T-cell (primary cell): ENCODE results near the gene TRIM15. TPM values are rescaled to one million over a fixed set of nuclear protein-coding genes. Genes with fewer than 3 reads are reported as not detected.
"Not testable (repeated sequence)": the region's sequence is repeated elsewhere in the genome, so short reads cannot be mapped to it uniquely, and the experiment has no call there.

Experiments
- ATAC-seq, 4 experiments: fragments of 200-7000 bp in 3 of 4; fragments of 150-1000 bp in 1 of 4; cut with Tn5 transposase; replicated peaks in 1 of 4; 1 replicate in 3 of 4; 2 replicates in 1 of 4; pipeline ENCODE4 v1.10.0; 2021; ENCODE audit warnings: moderate library complexity in 3 of 4, mild to moderate bottlenecking in 2 of 4, moderate number of reproducible peaks in 1 of 4
- CTCF ChIA-PET, 2 donors: fragments of 300-600 bp; sonication (Branson Sonifier 250); formaldehyde crosslinking; loops; one replicate each; lab custom pipeline; 2022; ENCODE audit warnings: antibody characterized with exemption in 2 of 2; lab: Charles Lee
- POLR2A ChIA-PET, 2 donors: fragments of 300-600 bp; sonication (Branson Sonifier 250); formaldehyde crosslinking; loops; one replicate each; lab custom pipeline; 2022; ENCODE audit warnings: antibody characterized with exemption in 2 of 2; lab: Charles Lee
- DNase-seq, 35 experiments: peaks; one replicate each; pipeline versions ENCODE4 v3.0.0 to v3.0.0-alpha.2; 2013 to 2023
- H3K27ac ChIP-seq: one replicate; pipeline ENCODE4 v1.5.1; 2013; ENCODE audit warnings: low read length
- H3K27me3 ChIP-seq, 2 experiments: replicated peaks in 1 of 2; 1 replicate in 1 of 2; 2 replicates in 1 of 2; pipeline versions ENCODE4 v1.6.1 to v1.7.0; 2013; ENCODE audit warnings: low read length in 1 of 2, mixed read lengths in 1 of 2; ENCODE audit not compliant: control insufficient read depth in 2 of 2, insufficient read depth in 2 of 2; ENCODE audit errors: extremely low read depth in 1 of 2
- H3K36me3 ChIP-seq, 2 donors: 1 replicate in 1 of 2; 2 replicates in 1 of 2; pipeline versions ENCODE4 v1.6.1 to v1.7.0; 2013; ENCODE audit warnings: low read length in 1 of 2; ENCODE audit not compliant: control insufficient read depth in 2 of 2, insufficient read depth in 1 of 2; ENCODE audit errors: extremely low read depth in 1 of 2
- H3K4me1 ChIP-seq, 2 experiments: 1 replicate in 1 of 2; 2 replicates in 1 of 2; pipeline versions ENCODE4 v1.6.1 to v1.7.0; 2013; ENCODE audit warnings: low read length in 2 of 2, mixed read lengths in 1 of 2; ENCODE audit not compliant: insufficient read depth in 2 of 2, control insufficient read depth in 1 of 2; ENCODE audit errors: extremely low read depth in 1 of 2
- H3K4me3 ChIP-seq, 2 donors: 1 replicate in 1 of 2; 2 replicates in 1 of 2; pipeline versions ENCODE4 v1.5.1 to v1.7.0; 2013; ENCODE audit warnings: mild to moderate bottlenecking in 2 of 2, low read length in 1 of 2, moderate library complexity in 1 of 2; ENCODE audit not compliant: control insufficient read depth in 1 of 2; ENCODE audit errors: extremely low read depth in 1 of 2
- H3K9me3 ChIP-seq: 2 replicates; pipeline ENCODE4 v1.7.0; 2013
- H3K27ac Mint-ChIP-seq, 2 donors: one replicate each; pipeline ENCODE4 v1.8.0; 2020 to 2021; ENCODE audit warnings: mild to moderate bottlenecking in 2 of 2, mixed read lengths in 2 of 2
- H3K27me3 Mint-ChIP-seq, 2 donors: one replicate each; pipeline ENCODE4 v1.8.0; 2021 to 2022; ENCODE audit warnings: mixed read lengths in 2 of 2
- H3K36me3 Mint-ChIP-seq: one replicate; pipeline ENCODE4 v1.8.0; 2021; ENCODE audit warnings: mixed read lengths
- H3K4me1 Mint-ChIP-seq, 3 donors: one replicate each; pipeline ENCODE4 v1.8.0; 2020 to 2022; ENCODE audit warnings: mixed read lengths in 3 of 3, mild to moderate bottlenecking in 1 of 3
- H3K4me3 Mint-ChIP-seq, 3 donors: one replicate each; pipeline ENCODE4 v1.8.0; 2020 to 2022; ENCODE audit warnings: mild to moderate bottlenecking in 3 of 3, mixed read lengths in 3 of 3, moderate library complexity in 3 of 3
- H3K9me3 Mint-ChIP-seq, 3 donors: one replicate each; pipeline ENCODE4 v1.8.0; 2020 to 2022; ENCODE audit warnings: mixed read lengths in 3 of 3
- WGBS: methylation state at CpG from one replicate; pipeline ENCODE4 v1.1.5; 2013; ENCODE audit warnings: missing lambda C conversion rate; ENCODE audit not compliant: insufficient coverage; 5-methylcytosine and 5-hydroxymethylcytosine counted together
- total RNA-seq, 35 experiments: library from RNA in 6 of 35; stranded (reverse) in 6 of 35; fragments of 120-200 nt in 1 of 35; gene quantifications; one replicate each; pipeline versions ENCODE4 v1.2.1 to v1.2.4 and lab custom pipeline; 2013 to 2026

TRIM15 gene
- total RNA-seq, 5 donors from 2014 or later (not counting 1 experiment from before 2014, with no cell fraction given) = not detected

GRCh38 chr6:30216096-30216495, 52.8 kb downstream of the TRIM15 start:
- peak overlapping the region in 1 of 3 donors; percentile 88 for H3K4me3 Mint-ChIP-seq
- DNase-seq = no peak
- Histone ChIP-seq H3K4me1 (peaks cover 15 to 21% of the 10 kb centered on the region in 2 experiments), H3K9me3 (no peaks in the 10 kb centered on the region), H3K27ac (no peak overlapping the region), H3K27me3 (no peaks in the 10 kb centered on the region), H3K36me3 (no peaks in the 10 kb centered on the region), H3K4me3 (no peak overlapping the region)
- H3K27ac Mint-ChIP-seq = peak overlapping the region; percentile 19 to 68
- ATAC-seq = no peak
- H3K4me1 Mint-ChIP-seq = peaks cover 33 to 40% (median 34%) of the 10 kb centered on the region in 3 donors
- CTCF ChIA-PET = interaction anchor here (0.6 to 1.1 kb wide), 3 partner anchors 110 to 300 kb away, joined by 3 to 5 read pairs (median 4); no protein-coding TSS in a partner anchor
- H3K27me3 Mint-ChIP-seq = no peaks in the 10 kb centered on the region
- H3K9me3 Mint-ChIP-seq = no peaks in the 10 kb centered on the region
- 73% methylated on average over 2 of the region's 3 CpGs for WGBS
- POLR2A ChIA-PET = interaction anchor here in 1 of 2 donors (0.5 kb wide), 1 partner anchor 1321 kb away, joined by 3 read pairs; no protein-coding TSS in a partner anchor
- H3K36me3 Mint-ChIP-seq = no peaks in the 10 kb centered on the region

GRCh38 chr6:30219244-30219643, 55.9 kb downstream of the TRIM15 start:
- Histone ChIP-seq H3K4me1 (peaks cover 0 to 10% of the 10 kb centered on the region in 2 experiments), H3K4me3 (no peak overlapping the region), H3K36me3 (no peaks in the 10 kb centered on the region), H3K9me3 (no peaks in the 10 kb centered on the region), H3K27me3 (no peaks in the 10 kb centered on the region), H3K27ac (no peak overlapping the region)
- Mint-ChIP-seq H3K27ac (peak overlapping the region; percentile 66 to 68), H3K27me3 (peaks cover 0 to 4% of the 10 kb centered on the region in 2 donors), H3K9me3 (peaks cover 5 to 14% (median 5%) of the 10 kb centered on the region in 3 donors), H3K4me3 (no peak overlapping the region), H3K36me3 (peaks cover 7% of the 10 kb centered on the region), H3K4me1 (peaks cover 14 to 20% (median 16%) of the 10 kb centered on the region in 3 donors)
- peak in 3 of 4 experiments; percentile 62 to 70 (median 69) for ATAC-seq
- CTCF ChIA-PET = interaction anchor here in 1 of 2 donors (0.6 to 1.4 kb wide), 9 partner anchors 8 to 180 kb away, joined by 3 to 4 read pairs (median 3); no protein-coding TSS in a partner anchor
- POLR2A ChIA-PET = no interaction called here
- peak in 26 of 35 experiments; percentile 12 to 78 (median 33) for DNase-seq
- WGBS = no CpG with 5 or more reads among the region's 1 CpG

GRCh38 chr6:30221395-30221794, 58.0 kb downstream of the TRIM15 start:
- CTCF ChIA-PET = interaction anchor here in 1 of 2 donors (0.6 to 1.2 kb wide), 3 partner anchors 9 to 18 kb away, joined by 3 to 9 read pairs (median 6); no protein-coding TSS in a partner anchor
- H3K4me1 Mint-ChIP-seq, POLR2A ChIA-PET, DNase-seq, H3K4me1 ChIP-seq, ATAC-seq, H3K36me3 Mint-ChIP-seq, H3K27me3 ChIP-seq, H3K27ac ChIP-seq, H3K4me3 ChIP-seq, H3K36me3 ChIP-seq, H3K27ac Mint-ChIP-seq, H3K4me3 Mint-ChIP-seq, H3K9me3 ChIP-seq: not testable (repeated sequence)
- H3K9me3 Mint-ChIP-seq = peaks cover 5 to 14% (median 5%) of the 10 kb centered on the region in 3 donors
- peaks cover 0 to 13% of the 10 kb centered on the region in 2 donors for H3K27me3 Mint-ChIP-seq
- WGBS = 100% methylated on average over 1 of the region's 6 CpGs

DNA sequence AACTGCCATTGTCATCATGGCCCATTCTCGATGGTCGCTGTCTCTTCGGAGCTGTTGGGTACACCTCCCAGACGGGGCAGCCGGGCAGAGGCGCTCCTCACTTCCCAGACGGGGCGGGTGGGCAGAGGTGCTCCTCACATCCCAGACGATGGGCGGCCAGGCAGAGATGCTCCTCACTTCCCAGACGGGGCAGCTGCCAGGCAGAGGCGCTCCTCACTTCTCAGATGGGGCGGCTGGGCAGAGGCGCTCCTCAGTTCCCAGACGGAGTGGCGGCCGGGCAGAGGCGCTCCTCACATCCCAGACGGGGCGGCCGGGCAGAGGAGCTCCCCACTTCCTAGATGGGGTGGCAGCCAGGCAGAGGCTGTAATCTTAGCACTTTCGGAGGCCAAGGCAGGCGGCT, 58.6 kb downstream of the TRIM15 start:
- POLR2A ChIA-PET, CTCF ChIA-PET, H3K36me3 Mint-ChIP-seq, H3K27ac Mint-ChIP-seq, H3K4me3 Mint-ChIP-seq, H3K4me1 Mint-ChIP-seq, ATAC-seq, H3K27ac ChIP-seq, H3K27me3 ChIP-seq, H3K4me1 ChIP-seq, H3K9me3 ChIP-seq, H3K36me3 ChIP-seq, H3K4me3 ChIP-seq, DNase-seq: not testable (repeated sequence)
- WGBS = 90% methylated on average over 22 of the region's 23 CpGs
- H3K27me3 Mint-ChIP-seq = peaks cover 0 to 15% of the 10 kb centered on the region in 2 donors
- peaks cover 5 to 14% (median 5%) of the 10 kb centered on the region in 3 donors for H3K9me3 Mint-ChIP-seq

Other genes with a start within 250 kb of the TRIM15 start
- 1,000 to 10,000 TPM; 1,578 to 2,596 (median 2,172) TPM for gene HLA-A, start 221.0 kb upstream of the TRIM15 start, total RNA-seq
- gene POLR1H, start 102.3 kb upstream of the TRIM15 start, total RNA-seq = 10 to 100 TPM; 28.7 to 43.5 (median 36.5) TPM
- 10 to 100 TPM; 47.2 to 61.4 (median 55.6) TPM for gene PPP1R11, start 96.3 kb upstream of the TRIM15 start, total RNA-seq
- not detected for gene RNF39, start 87.8 kb upstream of the TRIM15 start, total RNA-seq
- under 1 TPM in 1 of 5 donors, not detected in 4; 0.44 TPM for gene TRIM31, start 50.5 kb upstream of the TRIM15 start, total RNA-seq
- gene TRIM40, start 27.4 kb upstream of the TRIM15 start, total RNA-seq = not detected
- gene TRIM10, start 2.3 kb upstream of the TRIM15 start, total RNA-seq = not detected
- 10 to 100 TPM; 46.4 to 57.4 (median 54.1) TPM for gene TRIM26, start 49.9 kb downstream of the TRIM15 start, total RNA-seq
- 10 to 100 TPM; 25.1 to 50.6 (median 29.5) TPM for gene TRIM39, start 163.4 kb downstream of the TRIM15 start, total RNA-seq
- 10 to 100 TPM; 38.4 to 64.6 (median 56.7) TPM for gene RPP21, start 181.6 kb downstream of the TRIM15 start, total RNA-seq